ENCODE results near the gene POLR3B. TPM values are rescaled to one million over a fixed set of nuclear protein-coding genes. Genes with fewer than 3 reads are reported as not detected.

Gene POLR3B
- total RNA-seq, 4 donors from 2014 or later: 10.7 to 16.2 (median 12.0) TPM

- peaks cover 0 to 92% (median 0%) of the 10 kb centered on the region in 3 donors for H3K36me3 ChIP-seq
- no peaks in the 10 kb centered on the region for H3K4me1 ChIP-seq
- TF ChIP-seq POLR2A (IDR thresholded peaks at IDR 0.05): no peak
- TF ChIP-seq, protein P1, sequence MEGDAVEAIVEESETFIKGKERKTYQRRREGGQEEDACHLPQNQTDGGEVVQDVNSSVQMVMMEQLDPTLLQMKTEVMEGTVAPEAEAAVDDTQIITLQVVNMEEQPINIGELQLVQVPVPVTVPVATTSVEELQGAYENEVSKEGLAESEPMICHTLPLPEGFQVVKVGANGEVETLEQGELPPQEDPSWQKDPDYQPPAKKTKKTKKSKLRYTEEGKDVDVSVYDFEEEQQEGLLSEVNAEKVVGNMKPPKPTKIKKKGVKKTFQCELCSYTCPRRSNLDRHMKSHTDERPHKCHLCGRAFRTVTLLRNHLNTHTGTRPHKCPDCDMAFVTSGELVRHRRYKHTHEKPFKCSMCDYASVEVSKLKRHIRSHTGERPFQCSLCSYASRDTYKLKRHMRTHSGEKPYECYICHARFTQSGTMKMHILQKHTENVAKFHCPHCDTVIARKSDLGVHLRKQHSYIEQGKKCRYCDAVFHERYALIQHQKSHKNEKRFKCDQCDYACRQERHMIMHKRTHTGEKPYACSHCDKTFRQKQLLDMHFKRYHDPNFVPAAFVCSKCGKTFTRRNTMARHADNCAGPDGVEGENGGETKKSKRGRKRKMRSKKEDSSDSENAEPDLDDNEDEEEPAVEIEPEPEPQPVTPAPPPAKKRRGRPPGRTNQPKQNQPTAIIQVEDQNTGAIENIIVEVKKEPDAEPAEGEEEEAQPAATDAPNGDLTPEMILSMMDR (IDR thresholded peaks at IDR 0.05): no peak
- no peaks in the 10 kb centered on the region for H3K9me3 ChIP-seq
- no peaks in the 10 kb centered on the region for H3K27me3 ChIP-seq
- WGBS, 2 donors: 87 to 91% methylated on average over 9 of the region's 9 CpGs
- intact Hi-C loops (cut with DNase I): no loop called here
- H3K27ac ChIP-seq: no peak overlapping the region
- no peak for DNase-seq
- no peak overlapping the region for H3K4me3 ChIP-seq
Measured at GRCh38 chr12:106506691-106507090, 149.1 kb downstream of the POLR3B start.

- DNase-seq: no peak
- intact Hi-C loops (cut with DNase I): no loop called here
- Histone ChIP-seq H3K27me3 (no peaks in the 10 kb centered on the region), H3K4me1 (no peaks in the 10 kb centered on the region), H3K4me3 (no peak overlapping the region), H3K9me3 (no peaks in the 10 kb centered on the region), H3K36me3 (peaks cover 0 to 69% (median 0%) of the 10 kb centered on the region in 3 donors), H3K27ac (no peak overlapping the region)
- 87 to 100% methylated on average over 2 of the region's 2 CpGs for WGBS, 2 donors
- no peak for TF ChIP-seq POLR2A (IDR thresholded peaks at IDR 0.05)
- TF ChIP-seq, protein P1 (IDR thresholded peaks at IDR 0.05): no peak
Measured at GRCh38 chr12:106508966-106509365, 151.4 kb downstream of the POLR3B start.

GRCh38 chr12:106511365-106511764, 153.8 kb downstream of the POLR3B start:
- no peak overlapping the region for H3K4me3 ChIP-seq
- intact Hi-C loops (cut with DNase I): no loop called here
- 35 to 55% methylated on average over 2 to 5 of the region's 5 CpGs for WGBS, 2 donors

GRCh38 chr12:106517314-106517713, 159.8 kb downstream of the POLR3B start:
- Histone ChIP-seq H3K4me1 (no peaks in the 10 kb centered on the region), H3K4me3 (no peak overlapping the region), H3K27ac (no peak overlapping the region), H3K9me3 (no peaks in the 10 kb centered on the region), H3K27me3 (peaks cover 0 to 26% (median 0%) of the 10 kb centered on the region in 4 donors), H3K36me3 (no peaks in the 10 kb centered on the region)
- 81 to 90% methylated on average over 1 of the region's 1 CpG for WGBS, 2 donors
- TF ChIP-seq POLR2A (IDR thresholded peaks at IDR 0.05): no peak
- TF ChIP-seq, protein P1 (IDR thresholded peaks at IDR 0.05): no peak
- intact Hi-C loops (cut with DNase I): no loop called here
- DNase-seq: no peak

More at GRCh38 chr12:106511365-106511764, 153.8 kb downstream of the POLR3B start:
- H3K4me1 ChIP-seq: no peaks in the 10 kb centered on the region
- H3K27ac ChIP-seq: no peak overlapping the region
- H3K36me3 ChIP-seq: peaks cover 0 to 45% (median 0%) of the 10 kb centered on the region in 3 donors
- no peak for DNase-seq
- no peak for TF ChIP-seq POLR2A (IDR thresholded peaks at IDR 0.05)
- TF ChIP-seq, protein P1 (IDR thresholded peaks at IDR 0.05): no peak
- no peaks in the 10 kb centered on the region for H3K9me3 ChIP-seq
- H3K27me3 ChIP-seq: no peaks in the 10 kb centered on the region

DNA sequence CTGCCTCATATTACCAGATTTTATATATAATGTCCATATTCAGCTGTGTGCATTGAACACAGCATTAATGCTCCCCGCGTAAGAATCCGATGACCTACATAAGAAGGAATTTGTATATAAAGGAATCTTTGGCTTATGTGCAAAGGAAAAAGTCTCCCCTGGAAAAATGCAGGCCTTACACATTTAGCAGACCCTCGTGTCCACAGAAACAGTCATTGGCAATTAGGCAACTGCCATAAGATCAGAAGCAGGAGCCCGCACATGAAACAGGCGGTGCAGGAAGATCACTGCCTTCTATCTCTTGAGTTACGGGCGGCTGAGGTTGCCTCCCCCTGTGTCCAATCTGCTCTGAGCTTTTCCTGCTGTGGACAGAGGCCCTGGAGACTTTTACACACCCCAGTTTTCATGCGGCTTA, 162.1 kb downstream of the POLR3B start:
- Histone ChIP-seq H3K27me3 (peaks cover 0 to 26% (median 0%) of the 10 kb centered on the region in 4 donors), H3K4me3 (no peak overlapping the region), H3K27ac (no peak overlapping the region), H3K36me3 (no peaks in the 10 kb centered on the region), H3K4me1 (no peaks in the 10 kb centered on the region), H3K9me3 (no peaks in the 10 kb centered on the region)
- 41 to 55% methylated on average over 7 to 8 of the region's 9 CpGs for WGBS, 2 donors
- intact Hi-C loops (cut with DNase I): no loop called here
- TF ChIP-seq, protein P1 (IDR thresholded peaks at IDR 0.05): no peak
- no peak for TF ChIP-seq POLR2A (IDR thresholded peaks at IDR 0.05)
- no peak for DNase-seq

All from esophagus squamous epithelium (tissue), 5 donors.